A673 (cell line): Measurements from ENCODE around the gene SYT17. TPM values are rescaled to one million over a fixed set of nuclear protein-coding genes. Genes with fewer than 3 reads are reported as not detected.

Experiments
- BruUV-seq: library from RNA; stranded (reverse); fragments of 400-500 nt; replicated peaks from 2 replicates; lab custom pipeline; 2021; lab: Mats Ljungman, UMichigan
- CTCF ChIA-PET: fragments of 300-600 bp; sonication (Branson Sonifier 250); formaldehyde crosslinking; loops from one replicate; lab custom pipeline; 2022; ENCODE audit warnings: antibody characterized with exemption; lab: Charles Lee
- POLR2A ChIA-PET: fragments of 300-600 bp; sonication (Branson Sonifier 250); formaldehyde crosslinking; loops from one replicate; lab custom pipeline; 2022; ENCODE audit warnings: antibody characterized with exemption; ENCODE audit not compliant: low non-redundant PET; lab: Charles Lee
- DNase-seq: peaks from one replicate; pipeline ENCODE4 v3.0.0-alpha.2; 2015; ENCODE audit warnings: low spot score
- H3K27ac ChIP-seq: fragments of 200-600 bp; sonication (generic); 2 replicates; pipeline ENCODE4 v1.5.1; 2016; ENCODE audit warnings: mixed run types, low read depth, mild to moderate bottlenecking, mixed read lengths, antibody characterized with exemption, low read length; ENCODE audit not compliant: poor library complexity, severe bottlenecking
- H3K27me3 ChIP-seq: fragments of 200-600 bp; sonication (generic); replicated peaks from 2 replicates; pipeline ENCODE4 v1.6.1; 2017; ENCODE audit warnings: mixed run types, low read depth, mild to moderate bottlenecking, mixed read lengths, antibody characterized with exemption, low read length; ENCODE audit not compliant: insufficient read depth, poor library complexity
- H3K36me3 ChIP-seq: fragments of 200-600 bp; sonication (generic); 2 replicates; pipeline ENCODE4 v1.6.1; 2016; ENCODE audit warnings: mixed run types, mild to moderate bottlenecking, mixed read lengths, antibody characterized with exemption, low read length; ENCODE audit not compliant: insufficient read depth, poor library complexity, severe bottlenecking
- H3K4me1 ChIP-seq: fragments of 200-600 bp; sonication (generic); 2 replicates; pipeline ENCODE4 v1.6.1; 2017; ENCODE audit warnings: mixed run types, mild to moderate bottlenecking, mixed read lengths, antibody characterized with exemption, low read length; ENCODE audit not compliant: insufficient read depth, poor library complexity, severe bottlenecking
- H3K4me3 ChIP-seq: fragments of 200-600 bp; sonication (generic); 2 replicates; pipeline ENCODE4 v1.5.1; 2016; ENCODE audit warnings: low read depth, mixed run types, mild to moderate bottlenecking, mixed read lengths, low read length; ENCODE audit not compliant: poor library complexity, severe bottlenecking
- H3K9me3 ChIP-seq: fragments of 200-600 bp; sonication (generic); 2 replicates; pipeline ENCODE4 v1.6.1; 2016; ENCODE audit warnings: mixed run types, low read depth, mild to moderate bottlenecking, mixed read lengths, antibody characterized with exemption, low read length; ENCODE audit not compliant: poor library complexity, severe bottlenecking
- EZH2 ChIP-seq: fragments of 200-600 bp; sonication (generic); IDR thresholded peaks from 2 replicates; pipeline ENCODE4 v1.6.1; 2017; ENCODE audit warnings: borderline replicate concordance, low read depth, mild to moderate bottlenecking, mixed read lengths, antibody characterized with exemption, low read length; ENCODE audit not compliant: poor library complexity, severe bottlenecking
- intact Hi-C: fragments of 100-400 bp; cut with micrococcal nuclease; formaldehyde crosslinking; loops from one replicate; pipeline ENCODE4 v1.10.0; 2022; ENCODE audit not compliant: unreplicated experiment
- total RNA-seq: library from RNA; stranded (reverse); gene quantifications from 2 replicates; pipeline ENCODE4 v1.2.3, GENCODE V29; 2021
- TF ChIP-seq, protein P1 (sequence below): fragments of 300-800, 200-600 bp; sonication (generic); conservative IDR thresholded peaks from 2 replicates; pipeline ENCODE4 v1.5.1; 2017; ENCODE audit warnings: low read depth, mild to moderate bottlenecking, antibody characterized with exemption, low read length, moderate library complexity, mixed read lengths

The SYT17 gene
- total RNA-seq, 1 experiment from 2014 or later, result 0.24 TPM

DNA sequence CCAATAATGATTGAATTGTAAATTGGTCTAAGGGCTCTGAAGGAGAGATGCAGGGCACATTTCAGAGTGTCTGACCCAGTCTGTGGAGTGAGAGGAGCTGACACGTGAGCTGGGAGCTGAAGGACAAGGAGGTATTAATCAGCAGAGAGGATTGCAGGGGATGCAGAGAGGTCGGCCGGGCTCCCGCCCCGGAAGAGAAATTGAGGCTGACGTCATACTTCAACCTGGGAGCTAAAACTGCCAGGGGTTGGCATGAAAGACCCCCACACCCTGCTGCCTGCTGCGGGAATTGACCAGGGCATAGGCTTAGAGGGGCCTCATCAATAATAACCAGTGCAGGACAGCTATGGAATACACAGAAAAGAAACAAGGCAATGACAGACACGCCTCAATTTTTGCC, 63.8 kb downstream of the SYT17 start:
- Histone ChIP-seq H3K36me3 (no peaks in the 10 kb centered on the region), H3K4me1 (no peaks in the 10 kb centered on the region), H3K27me3 (no peaks in the 10 kb centered on the region), H3K9me3 (no peaks in the 10 kb centered on the region), H3K27ac (no peak overlapping the region), H3K4me3 (no peak overlapping the region)
- ChIA-PET CTCF (no interaction called here), POLR2A (interaction anchor here (0.5 kb wide), 1 partner anchor 607 kb away, joined by 5 read pairs; no protein-coding TSS in a partner anchor)
- BruUV-seq, result no TSS peak
- intact Hi-C loops, result no loop called here
- TF ChIP-seq, protein P1, sequence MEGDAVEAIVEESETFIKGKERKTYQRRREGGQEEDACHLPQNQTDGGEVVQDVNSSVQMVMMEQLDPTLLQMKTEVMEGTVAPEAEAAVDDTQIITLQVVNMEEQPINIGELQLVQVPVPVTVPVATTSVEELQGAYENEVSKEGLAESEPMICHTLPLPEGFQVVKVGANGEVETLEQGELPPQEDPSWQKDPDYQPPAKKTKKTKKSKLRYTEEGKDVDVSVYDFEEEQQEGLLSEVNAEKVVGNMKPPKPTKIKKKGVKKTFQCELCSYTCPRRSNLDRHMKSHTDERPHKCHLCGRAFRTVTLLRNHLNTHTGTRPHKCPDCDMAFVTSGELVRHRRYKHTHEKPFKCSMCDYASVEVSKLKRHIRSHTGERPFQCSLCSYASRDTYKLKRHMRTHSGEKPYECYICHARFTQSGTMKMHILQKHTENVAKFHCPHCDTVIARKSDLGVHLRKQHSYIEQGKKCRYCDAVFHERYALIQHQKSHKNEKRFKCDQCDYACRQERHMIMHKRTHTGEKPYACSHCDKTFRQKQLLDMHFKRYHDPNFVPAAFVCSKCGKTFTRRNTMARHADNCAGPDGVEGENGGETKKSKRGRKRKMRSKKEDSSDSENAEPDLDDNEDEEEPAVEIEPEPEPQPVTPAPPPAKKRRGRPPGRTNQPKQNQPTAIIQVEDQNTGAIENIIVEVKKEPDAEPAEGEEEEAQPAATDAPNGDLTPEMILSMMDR, result no peak
- TF ChIP-seq EZH2, result no peak
- no peak for DNase-seq

DNA sequence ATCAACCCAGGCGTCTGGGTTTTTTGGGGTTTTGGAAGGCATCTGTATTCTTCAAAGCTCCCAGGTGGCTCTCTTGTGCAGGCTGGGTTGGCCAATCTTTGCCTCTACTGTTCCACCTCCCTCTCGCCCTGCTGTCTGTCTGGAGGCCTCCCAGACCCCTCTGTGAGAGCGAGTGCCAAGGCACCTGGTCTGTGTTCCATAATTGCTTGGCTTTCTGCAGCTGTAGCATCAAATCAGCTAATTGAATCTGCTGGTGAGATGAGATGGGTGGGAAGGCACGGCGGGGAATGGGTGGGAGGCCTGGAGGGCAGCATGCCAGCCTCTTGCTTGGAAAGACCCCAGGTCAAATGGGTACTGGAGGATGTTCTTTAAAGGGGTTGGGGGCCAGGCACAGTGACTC, 64.9 kb downstream of the SYT17 start:
- intact Hi-C loops, result no loop called here
- no peak for TF ChIP-seq EZH2
- TF ChIP-seq, protein P1, result no peak
- no peak overlapping the region for H3K4me3 ChIP-seq
- H3K27ac ChIP-seq, result no peak overlapping the region
- ChIA-PET POLR2A (no interaction called here), CTCF (no interaction called here)
- H3K9me3 ChIP-seq, result no peaks in the 10 kb centered on the region
- BruUV-seq, result no TSS peak
- H3K27me3 ChIP-seq, result no peaks in the 10 kb centered on the region
- no peak for DNase-seq
- no peaks in the 10 kb centered on the region for H3K4me1 ChIP-seq
- no peaks in the 10 kb centered on the region for H3K36me3 ChIP-seq

DNA sequence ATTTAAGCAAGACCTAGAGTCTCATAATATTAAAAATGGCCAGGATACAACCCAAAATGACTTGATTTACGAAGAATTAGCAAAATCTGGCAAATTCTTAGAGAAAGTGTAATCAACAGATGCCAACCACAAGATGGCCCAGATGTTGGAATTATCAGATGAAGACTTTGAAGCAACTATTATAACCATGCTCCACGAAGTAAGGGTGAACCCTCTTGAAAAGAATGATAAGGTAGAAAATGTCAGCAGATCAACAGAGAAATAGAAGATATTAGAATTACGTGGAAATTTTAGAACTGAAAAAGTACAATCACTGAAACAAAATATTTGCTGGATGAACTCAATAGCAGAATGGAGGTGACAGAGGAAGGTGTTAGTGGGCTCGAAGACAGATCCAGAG, 67.4 kb downstream of the SYT17 start:
- Histone ChIP-seq H3K9me3 (no peaks in the 10 kb centered on the region), H3K4me3 (no peak overlapping the region), H3K36me3 (no peaks in the 10 kb centered on the region), H3K4me1 (peaks cover 11% of the 10 kb centered on the region), H3K27me3 (no peaks in the 10 kb centered on the region), H3K27ac (no peak overlapping the region)
- TF ChIP-seq EZH2, result no peak
- TF ChIP-seq, protein P1, result no peak
- intact Hi-C loops, result no loop called here
- ChIA-PET CTCF (no interaction called here), POLR2A (no interaction called here)
- no TSS peak for BruUV-seq
- no peak for DNase-seq
